Neutrophil (primary cell): ENCODE results near the gene DGLUCY.
"Not testable (repeated sequence)": the region's sequence is repeated elsewhere in the genome, so short reads cannot be mapped to it uniquely, and the experiment has no call there.

Experiments used
- H3K27ac ChIP-seq: fragments of 200-600 bp; sonication (generic); 2 replicates; pipeline ENCODE4 v1.5.1; 2016; ENCODE audit warnings: mild to moderate bottlenecking, moderate library complexity
- H3K27me3 ChIP-seq: fragments of 200-600 bp; sonication (generic); 2 replicates; pipeline ENCODE4 v1.6.0; 2016; ENCODE audit warnings: mild to moderate bottlenecking
- H3K36me3 ChIP-seq: fragments of 200-600 bp; sonication (generic); 2 replicates; pipeline ENCODE4 v1.5.1; 2017
- H3K4me1 ChIP-seq, 2 experiments: fragments of 200-600 bp in 1 of 2; sonication (generic) in 1 of 2; 1 replicate in 1 of 2; 2 replicates in 1 of 2; pipeline versions ENCODE4 v1.5.1 to v1.6.1; 2013 to 2016; ENCODE audit warnings: low read depth in 1 of 2, low read length in 1 of 2, mild to moderate bottlenecking in 1 of 2, moderate library complexity in 1 of 2; ENCODE audit not compliant: control insufficient read depth in 1 of 2, insufficient read depth in 1 of 2
- H3K4me3 ChIP-seq, 2 experiments: fragments of 200-600 bp in 1 of 2; sonication (generic) in 1 of 2; 1 replicate in 1 of 2; 2 replicates in 1 of 2; pipeline ENCODE4 v1.5.1; 2013 to 2016; ENCODE audit warnings: low read depth in 1 of 2, low read length in 1 of 2, mild to moderate bottlenecking in 1 of 2, moderate library complexity in 1 of 2
- H3K9me3 ChIP-seq: fragments of 200-600 bp; sonication (generic); 2 replicates; pipeline ENCODE4 v1.5.1; 2016
- CTCF ChIP-seq: fragments of 200-600 bp; sonication (generic); IDR thresholded peaks from 2 replicates; pipeline ENCODE4 v1.5.1; 2016; ENCODE audit warnings: antibody characterized with exemption

Gene DGLUCY

GRCh38 chr14:91095178-91095577 is 18.7 kb upstream of the DGLUCY start:
- TF ChIP-seq CTCF, result no peak
- H3K9me3 ChIP-seq, result no peaks in the 10 kb centered on the region
- no peak overlapping the region for H3K4me3 ChIP-seq
- no peaks in the 10 kb centered on the region for H3K36me3 ChIP-seq
- H3K27ac ChIP-seq, result no peak overlapping the region
- no peaks in the 10 kb centered on the region for H3K27me3 ChIP-seq
- peaks cover under 1 to 3% of the 10 kb centered on the region in 2 experiments for H3K4me1 ChIP-seq

- H3K4me3 ChIP-seq, H3K9me3 ChIP-seq, H3K27ac ChIP-seq, H3K4me1 ChIP-seq, H3K36me3 ChIP-seq, H3K27me3 ChIP-seq: not testable (repeated sequence)
Measured at GRCh38 chr14:91097657-91098056, 16.2 kb upstream of the DGLUCY start.

- Histone ChIP-seq H3K27ac (no peak overlapping the region), H3K36me3 (no peaks in the 10 kb centered on the region), H3K4me3 (no peak overlapping the region), H3K27me3 (no peaks in the 10 kb centered on the region), H3K4me1 (no peaks in the 10 kb centered on the region), H3K9me3 (no peaks in the 10 kb centered on the region)
- TF ChIP-seq CTCF, result no peak
Measured at GRCh38 chr14:91098591-91098990, 15.3 kb upstream of the DGLUCY start.

GRCh38 chr14:91100102-91100501 is 13.8 kb upstream of the DGLUCY start:
- H3K4me3 ChIP-seq, result no peak overlapping the region
- no peaks in the 10 kb centered on the region for H3K9me3 ChIP-seq
- H3K27me3 ChIP-seq, result no peaks in the 10 kb centered on the region
- no peaks in the 10 kb centered on the region for H3K36me3 ChIP-seq
- no peak overlapping the region for H3K27ac ChIP-seq
- no peak for TF ChIP-seq CTCF
- no peaks in the 10 kb centered on the region for H3K4me1 ChIP-seq

GRCh38 chr14:91103116-91103515 is 10.8 kb upstream of the DGLUCY start:
- H3K4me3 ChIP-seq, result no peak overlapping the region
- H3K27me3 ChIP-seq, result no peaks in the 10 kb centered on the region
- H3K4me1 ChIP-seq, result peaks cover 6 to 7% of the 10 kb centered on the region in 2 experiments
- TF ChIP-seq CTCF, result no peak
- no peaks in the 10 kb centered on the region for H3K36me3 ChIP-seq
- no peaks in the 10 kb centered on the region for H3K9me3 ChIP-seq
- H3K27ac ChIP-seq, result no peak overlapping the region

- Histone ChIP-seq H3K9me3 (no peaks in the 10 kb centered on the region), H3K27ac (peak overlapping the region; percentile 93), H3K4me1 (peaks cover 42 to 45% of the 10 kb centered on the region in 2 experiments), H3K4me3 (peak overlapping the region in 1 of 2 experiments; percentile 40), H3K36me3 (no peaks in the 10 kb centered on the region), H3K27me3 (no peaks in the 10 kb centered on the region)
- TF ChIP-seq CTCF, result no peak
Measured at GRCh38 chr14:91108941-91109611, 4.8 kb upstream of the DGLUCY start.
